Osteocyte (in vitro differentiated cells): ENCODE measurements around the gene MUC22. TPM values are rescaled to one million over a fixed set of nuclear protein-coding genes. Genes with fewer than 3 reads are reported as not detected.
"Not testable (repeated sequence)": the region's sequence is repeated elsewhere in the genome, so short reads cannot be mapped to it uniquely, and the experiment has no call there.

ENCODE experiments used
- DNase-seq: peaks from one replicate; pipeline ENCODE4 v3.0.0; 2021; ENCODE audit warnings: mixed read lengths; ENCODE audit not compliant: unreplicated experiment; ENCODE audit errors: extremely low spot score
- H3K27ac Mint-ChIP-seq: one replicate; pipeline ENCODE4 v1.8.0; 2021; ENCODE audit warnings: mild to moderate bottlenecking, mixed read lengths; ENCODE audit not compliant: unreplicated experiment
- H3K27me3 Mint-ChIP-seq: one replicate; pipeline ENCODE4 v1.8.0; 2021; ENCODE audit warnings: mixed read lengths; ENCODE audit not compliant: unreplicated experiment
- H3K36me3 Mint-ChIP-seq: one replicate; pipeline ENCODE4 v1.8.0; 2021; ENCODE audit warnings: mixed read lengths; ENCODE audit not compliant: unreplicated experiment
- H3K4me1 Mint-ChIP-seq: one replicate; pipeline ENCODE4 v1.8.0; 2021; ENCODE audit warnings: mixed read lengths; ENCODE audit not compliant: unreplicated experiment
- H3K4me3 Mint-ChIP-seq: one replicate; pipeline ENCODE4 v1.8.0; 2021; ENCODE audit warnings: mild to moderate bottlenecking, moderate library complexity, mixed read lengths; ENCODE audit not compliant: unreplicated experiment
- H3K9me3 Mint-ChIP-seq: one replicate; pipeline ENCODE4 v1.8.0; 2021; ENCODE audit warnings: mixed read lengths; ENCODE audit not compliant: unreplicated experiment
- total RNA-seq: library from RNA; stranded (reverse); gene quantifications from 2 replicates; pipeline ENCODE4 v1.2.1, GENCODE V29; 2021
- TF ChIP-seq, protein P1 (sequence below): fragments of 200-600 bp; sonication (generic); IDR thresholded peaks from 2 replicates; pipeline ENCODE4 v1.5.0; 2021; ENCODE audit warnings: antibody characterized with exemption, mild to moderate bottlenecking, moderate library complexity

MUC22 gene
- total RNA-seq, 1 donor from 2014 or later: not detected

DNA sequence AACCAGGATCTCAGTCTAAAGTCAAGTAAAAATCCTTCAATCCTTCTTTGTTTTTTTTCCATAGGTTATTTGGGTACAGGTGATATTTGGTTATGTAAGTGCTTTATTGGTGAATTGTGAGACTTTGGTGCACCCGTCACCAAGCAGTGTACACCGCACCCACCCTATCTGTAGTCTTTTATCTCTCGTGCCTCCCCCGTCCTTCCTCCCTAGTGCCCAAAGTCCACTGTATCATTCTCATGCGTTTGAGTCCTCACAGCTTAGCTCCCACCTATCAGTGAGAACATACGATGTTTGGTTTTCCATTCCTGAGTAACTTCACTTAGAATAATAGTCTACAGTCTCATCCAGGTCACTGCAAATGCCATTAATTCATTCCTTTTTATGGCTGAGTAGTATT, 879 bp downstream of the MUC22 start:
- H3K27ac Mint-ChIP-seq: no peak overlapping the region
- H3K9me3 Mint-ChIP-seq: peaks cover 14% of the 10 kb centered on the region
- H3K36me3 Mint-ChIP-seq: peaks cover 2% of the 10 kb centered on the region
- TF ChIP-seq, protein P1, sequence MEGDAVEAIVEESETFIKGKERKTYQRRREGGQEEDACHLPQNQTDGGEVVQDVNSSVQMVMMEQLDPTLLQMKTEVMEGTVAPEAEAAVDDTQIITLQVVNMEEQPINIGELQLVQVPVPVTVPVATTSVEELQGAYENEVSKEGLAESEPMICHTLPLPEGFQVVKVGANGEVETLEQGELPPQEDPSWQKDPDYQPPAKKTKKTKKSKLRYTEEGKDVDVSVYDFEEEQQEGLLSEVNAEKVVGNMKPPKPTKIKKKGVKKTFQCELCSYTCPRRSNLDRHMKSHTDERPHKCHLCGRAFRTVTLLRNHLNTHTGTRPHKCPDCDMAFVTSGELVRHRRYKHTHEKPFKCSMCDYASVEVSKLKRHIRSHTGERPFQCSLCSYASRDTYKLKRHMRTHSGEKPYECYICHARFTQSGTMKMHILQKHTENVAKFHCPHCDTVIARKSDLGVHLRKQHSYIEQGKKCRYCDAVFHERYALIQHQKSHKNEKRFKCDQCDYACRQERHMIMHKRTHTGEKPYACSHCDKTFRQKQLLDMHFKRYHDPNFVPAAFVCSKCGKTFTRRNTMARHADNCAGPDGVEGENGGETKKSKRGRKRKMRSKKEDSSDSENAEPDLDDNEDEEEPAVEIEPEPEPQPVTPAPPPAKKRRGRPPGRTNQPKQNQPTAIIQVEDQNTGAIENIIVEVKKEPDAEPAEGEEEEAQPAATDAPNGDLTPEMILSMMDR: no peak
- H3K4me3 Mint-ChIP-seq: no peak overlapping the region
- peaks cover 14% of the 10 kb centered on the region for H3K4me1 Mint-ChIP-seq
- H3K27me3 Mint-ChIP-seq: peaks cover 9% of the 10 kb centered on the region
- DNase-seq: no peak

- Mint-ChIP-seq H3K36me3 (peaks cover 2% of the 10 kb centered on the region), H3K27me3 (peaks cover 33% of the 10 kb centered on the region), H3K4me3 (no peak overlapping the region), H3K4me1 (peaks cover 4% of the 10 kb centered on the region), H3K27ac (no peak overlapping the region), H3K9me3 (peaks cover 14% of the 10 kb centered on the region)
- TF ChIP-seq, protein P1: no peak
- DNase-seq: no peak
Observed at GRCh38 chr6:31016659-31017299, 6.5 kb downstream of the MUC22 start.

DNA sequence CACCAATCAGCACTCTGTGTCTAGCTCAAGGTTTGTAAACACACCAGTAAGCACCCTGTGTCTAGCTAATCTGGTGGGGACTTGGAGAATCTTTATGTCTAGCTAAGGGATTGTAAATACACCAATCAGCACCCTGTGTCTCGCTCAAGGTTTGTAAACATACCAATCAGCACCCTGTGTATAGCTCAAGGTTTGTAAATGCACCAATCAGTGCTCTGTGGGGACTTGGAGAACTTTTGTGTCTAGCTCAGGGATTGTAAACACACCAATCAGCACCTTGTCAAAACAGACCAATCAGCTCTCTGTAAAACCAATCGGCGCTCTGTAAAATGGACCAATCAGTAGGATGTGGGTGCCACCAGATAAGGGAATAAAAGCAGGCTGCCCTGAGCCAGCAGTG, 7.2 kb downstream of the MUC22 start:
- DNase-seq, H3K4me3 Mint-ChIP-seq: not testable (repeated sequence)

GRCh38 chr6:31020057-31020456, 9.8 kb downstream of the MUC22 start:
- H3K4me3 Mint-ChIP-seq: no peak overlapping the region
- peaks cover 49% of the 10 kb centered on the region for H3K27me3 Mint-ChIP-seq
- H3K36me3 Mint-ChIP-seq: peaks cover 2% of the 10 kb centered on the region
- TF ChIP-seq, protein P1: no peak
- H3K9me3 Mint-ChIP-seq: peaks cover 8% of the 10 kb centered on the region
- peaks cover 4% of the 10 kb centered on the region for H3K4me1 Mint-ChIP-seq
- DNase-seq: no peak
- no peak overlapping the region for H3K27ac Mint-ChIP-seq

More for the DNA sequence above, 7.2 kb downstream of the MUC22 start:
- not testable (repeated sequence) for H3K4me1 Mint-ChIP-seq, H3K36me3 Mint-ChIP-seq, H3K27ac Mint-ChIP-seq
- Mint-ChIP-seq H3K27me3 (peaks cover 36% of the 10 kb centered on the region), H3K9me3 (peaks cover 14% of the 10 kb centered on the region)

- H3K4me3 Mint-ChIP-seq, DNase-seq, H3K27ac Mint-ChIP-seq, H3K4me1 Mint-ChIP-seq, H3K36me3 Mint-ChIP-seq, H3K9me3 Mint-ChIP-seq: not testable (repeated sequence)
- H3K27me3 Mint-ChIP-seq: peaks cover 47% of the 10 kb centered on the region
Observed at GRCh38 chr6:31020631-31021255, 10.5 kb downstream of the MUC22 start.

DNA sequence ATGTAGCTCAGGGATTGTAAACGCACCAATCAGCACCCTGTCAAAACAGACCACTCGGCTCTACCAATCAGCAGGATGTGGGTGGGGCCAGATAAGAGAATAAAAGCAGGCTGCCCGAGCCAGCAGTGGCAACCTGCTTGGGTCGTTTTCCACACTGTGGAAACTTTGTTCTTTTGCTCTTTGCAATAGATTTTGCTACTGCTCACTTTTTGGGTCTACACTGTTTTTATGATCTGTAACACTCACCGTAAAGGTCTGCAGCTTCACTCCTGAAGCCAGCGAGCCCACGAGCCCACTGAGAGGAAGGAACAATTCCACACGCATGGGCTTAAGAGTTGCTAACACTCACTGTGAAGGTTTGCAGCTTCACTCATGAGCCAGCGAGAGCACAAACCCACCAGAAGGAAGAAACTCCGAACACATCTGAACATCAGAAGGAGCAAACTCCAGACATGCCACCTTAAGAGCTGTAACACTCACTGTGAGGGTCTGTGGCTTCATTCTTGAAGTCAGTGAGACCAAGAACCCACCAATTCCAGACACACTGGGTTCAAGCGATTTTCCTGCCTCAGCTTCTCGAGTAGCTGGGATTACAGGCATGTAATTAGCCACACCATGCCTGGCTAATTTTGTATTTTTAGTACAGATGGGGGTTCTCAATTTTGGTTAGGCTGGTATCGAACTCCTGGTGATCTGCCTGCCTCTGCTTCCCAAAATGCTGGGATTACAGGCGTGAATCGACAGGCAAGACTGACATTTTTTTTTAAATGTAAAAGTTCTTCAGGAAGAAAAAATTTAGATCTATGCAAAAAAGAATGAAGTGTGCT, 11.6 kb downstream of the MUC22 start:
- not testable (repeated sequence) for DNase-seq, H3K4me3 Mint-ChIP-seq, H3K4me1 Mint-ChIP-seq, H3K36me3 Mint-ChIP-seq, H3K9me3 Mint-ChIP-seq, H3K27ac Mint-ChIP-seq
- H3K27me3 Mint-ChIP-seq: peaks cover 44% of the 10 kb centered on the region
